ENCODE data around the gene EMC7.
"Not testable (repeated sequence)": the region's sequence is repeated elsewhere in the genome, so short reads cannot be mapped to it uniquely, and the experiment has no call there.

EMC7 gene

GRCh38 chr15:34055868-34056595 lies 45.6 kb downstream of the EMC7 start:
- peak; percentile 75 for DNase-seq (ENCODE audit: low read depth, low spot score)
- in situ Hi-C loops (cut with HindIII; ENCODE audit: low sequenced_read_pairs) = no loop called here
- TF ChIP-seq, protein P1, sequence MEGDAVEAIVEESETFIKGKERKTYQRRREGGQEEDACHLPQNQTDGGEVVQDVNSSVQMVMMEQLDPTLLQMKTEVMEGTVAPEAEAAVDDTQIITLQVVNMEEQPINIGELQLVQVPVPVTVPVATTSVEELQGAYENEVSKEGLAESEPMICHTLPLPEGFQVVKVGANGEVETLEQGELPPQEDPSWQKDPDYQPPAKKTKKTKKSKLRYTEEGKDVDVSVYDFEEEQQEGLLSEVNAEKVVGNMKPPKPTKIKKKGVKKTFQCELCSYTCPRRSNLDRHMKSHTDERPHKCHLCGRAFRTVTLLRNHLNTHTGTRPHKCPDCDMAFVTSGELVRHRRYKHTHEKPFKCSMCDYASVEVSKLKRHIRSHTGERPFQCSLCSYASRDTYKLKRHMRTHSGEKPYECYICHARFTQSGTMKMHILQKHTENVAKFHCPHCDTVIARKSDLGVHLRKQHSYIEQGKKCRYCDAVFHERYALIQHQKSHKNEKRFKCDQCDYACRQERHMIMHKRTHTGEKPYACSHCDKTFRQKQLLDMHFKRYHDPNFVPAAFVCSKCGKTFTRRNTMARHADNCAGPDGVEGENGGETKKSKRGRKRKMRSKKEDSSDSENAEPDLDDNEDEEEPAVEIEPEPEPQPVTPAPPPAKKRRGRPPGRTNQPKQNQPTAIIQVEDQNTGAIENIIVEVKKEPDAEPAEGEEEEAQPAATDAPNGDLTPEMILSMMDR (IDR thresholded peaks at IDR 0.05; ENCODE audit: low read depth, low read length) = no peak
- H3K4me3 ChIP-seq (ENCODE audit: low read depth, low read length) = no peak overlapping the region

DNA sequence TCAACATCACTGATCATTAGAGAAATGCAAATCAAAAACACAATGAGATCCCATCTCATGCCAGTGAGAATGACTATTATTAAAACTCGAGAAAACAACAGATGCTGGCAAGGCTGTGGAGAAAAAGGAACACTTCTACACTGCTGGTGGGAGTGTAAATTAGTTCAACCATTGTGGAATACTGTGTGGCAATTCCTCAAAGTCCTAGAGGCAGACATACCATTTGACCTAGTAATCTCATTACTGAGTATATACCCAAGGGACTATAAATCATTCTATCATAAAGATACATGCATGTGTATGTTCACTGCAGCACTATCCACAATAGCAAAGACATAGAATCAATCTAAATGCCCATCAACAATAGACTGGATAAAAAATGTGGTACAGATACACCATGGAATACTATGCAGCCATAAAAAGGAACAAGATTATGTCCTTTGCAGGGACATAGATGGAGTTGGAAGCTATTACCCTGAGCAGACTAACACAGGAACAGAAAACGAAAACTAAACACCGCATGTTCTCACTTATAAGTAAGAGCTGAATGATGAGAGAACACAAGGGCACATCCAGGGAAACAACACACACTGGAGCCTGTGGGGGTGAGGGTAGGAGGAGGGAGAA lies 47.5 kb downstream of the EMC7 start:
- TF ChIP-seq, protein P1 (IDR thresholded peaks at IDR 0.05; ENCODE audit: low read depth, low read length) = no peak
- DNase-seq (ENCODE audit: low read depth, low spot score) = no peak
- in situ Hi-C loops (cut with HindIII; ENCODE audit: low sequenced_read_pairs) = no loop called here
- H3K4me3 ChIP-seq (ENCODE audit: low read depth, low read length) = no peak overlapping the region

DNA sequence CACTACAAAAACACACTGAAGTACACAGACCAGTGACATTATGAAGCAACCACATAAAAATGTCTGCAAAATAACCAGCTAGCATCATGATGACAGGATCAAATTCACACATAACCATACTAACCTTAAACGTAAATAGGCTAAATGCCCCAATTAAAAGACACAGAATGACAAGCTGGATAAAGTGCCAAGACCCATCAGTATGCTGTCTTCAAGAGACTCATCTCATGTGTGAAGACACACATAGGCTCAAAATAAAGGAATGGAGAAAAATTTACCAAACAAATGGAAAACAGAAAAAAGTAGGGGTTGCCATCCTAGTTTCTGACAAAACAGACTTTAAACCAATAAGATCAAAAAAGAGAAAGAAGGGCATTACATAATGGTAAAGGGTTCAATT lies 51.3 kb downstream of the EMC7 start:
- H3K4me3 ChIP-seq (ENCODE audit: low read depth, low read length); DNase-seq (ENCODE audit: low read depth, low spot score); in situ Hi-C loops (cut with HindIII; ENCODE audit: low sequenced_read_pairs): not testable (repeated sequence)

GRCh38 chr15:34049112-34049511 lies 52.5 kb downstream of the EMC7 start:
- H3K4me3 ChIP-seq (ENCODE audit: low read depth, low read length) = no peak overlapping the region
- in situ Hi-C loops (cut with HindIII; ENCODE audit: low sequenced_read_pairs) = no loop called here
- TF ChIP-seq, protein P1 (IDR thresholded peaks at IDR 0.05; ENCODE audit: low read depth, low read length) = no peak
- peak; percentile 89 for DNase-seq (ENCODE audit: low read depth, low spot score)

DNA sequence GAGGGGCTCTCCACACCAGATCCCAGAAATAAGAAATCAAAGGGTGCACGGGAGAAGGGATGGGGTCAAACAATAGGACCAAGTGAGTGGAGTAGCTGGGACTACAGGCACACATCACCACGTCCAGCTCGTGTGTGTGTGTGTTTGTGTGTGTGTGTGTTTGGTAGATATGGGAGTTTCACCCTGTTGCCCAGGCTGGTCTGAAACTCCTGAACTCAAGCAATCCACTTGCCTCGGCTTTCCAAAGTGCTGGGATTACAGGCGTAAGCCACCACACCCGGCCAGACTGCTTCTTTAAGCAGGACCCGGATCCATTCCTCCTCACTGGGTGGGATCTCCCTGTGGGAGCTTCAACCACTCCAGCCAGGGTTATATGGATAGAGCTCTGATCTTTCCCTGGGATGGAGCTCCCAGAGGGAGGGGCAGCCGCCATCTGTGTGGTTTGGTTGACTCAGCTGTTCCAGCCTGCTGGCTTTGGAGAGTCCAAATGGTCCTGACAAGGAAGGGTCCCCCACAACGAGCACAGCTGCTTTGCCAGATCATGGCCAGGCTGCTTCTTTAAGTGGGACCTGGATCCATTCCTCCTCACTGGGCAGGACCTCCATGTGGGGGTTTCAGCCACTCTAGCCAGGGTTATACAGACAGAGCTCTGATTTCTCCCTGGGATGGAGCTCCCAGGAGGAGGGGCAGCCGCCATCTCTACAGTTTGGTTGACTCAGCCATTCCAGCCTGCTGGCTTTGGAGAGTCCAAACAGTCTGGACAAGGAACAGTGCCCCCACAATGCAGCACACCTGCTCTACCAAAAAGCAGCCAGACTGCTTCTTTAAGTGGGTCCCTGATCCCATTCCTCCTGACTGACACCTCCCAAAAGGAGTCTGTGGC lies 53.5 kb downstream of the EMC7 start:
- no peak overlapping the region for H3K4me3 ChIP-seq (ENCODE audit: low read depth, low read length)
- DNase-seq (ENCODE audit: low read depth, low spot score) = peak; percentile 81
- in situ Hi-C loops (cut with HindIII; ENCODE audit: low sequenced_read_pairs) = no loop called here
- TF ChIP-seq, protein P1 (IDR thresholded peaks at IDR 0.05; ENCODE audit: low read depth, low read length) = no peak

DNA sequence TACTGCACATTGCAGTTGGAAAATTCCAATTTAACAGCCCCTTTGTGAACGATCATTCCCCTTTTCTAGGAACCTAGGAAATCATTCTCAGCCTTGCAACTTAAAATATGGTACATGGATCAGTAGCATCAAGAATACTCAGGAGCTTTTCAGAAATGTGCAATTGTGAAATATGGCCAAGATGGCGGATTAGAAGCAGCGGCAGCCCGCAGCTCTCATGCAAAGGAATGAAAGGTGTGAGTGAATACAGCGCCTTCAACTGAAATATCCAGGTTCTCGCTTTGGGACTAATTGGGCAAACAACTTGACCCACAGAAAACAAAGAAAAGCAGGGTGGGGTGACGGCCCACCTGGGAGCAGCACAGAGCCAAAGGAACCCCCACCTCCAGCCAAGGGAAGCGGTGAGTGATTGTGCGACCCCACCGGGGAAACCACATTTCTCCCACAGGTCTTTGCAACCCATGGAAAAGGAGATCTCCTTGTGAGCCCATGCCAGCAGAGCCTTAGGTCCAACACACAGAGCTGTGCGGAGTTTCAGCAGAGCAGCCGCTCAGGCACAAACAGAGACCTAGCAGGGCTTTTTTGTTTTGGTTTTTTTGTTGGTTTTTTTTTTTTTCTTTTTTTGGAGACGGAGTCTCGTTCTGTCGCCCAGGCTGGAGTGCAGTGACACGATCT lies 55.1 kb downstream of the EMC7 start:
- TF ChIP-seq, protein P1 (IDR thresholded peaks at IDR 0.05; ENCODE audit: low read depth, low read length) = no peak
- no peak overlapping the region for H3K4me3 ChIP-seq (ENCODE audit: low read depth, low read length)
- in situ Hi-C loops (cut with HindIII; ENCODE audit: low sequenced_read_pairs) = no loop called here

More for the DNA sequence above, 55.1 kb downstream of the EMC7 start:
- no peak for DNase-seq (ENCODE audit: low read depth, low spot score)
